Measurements from ENCODE around the gene PNPLA3. TPM values are rescaled to one million over a fixed set of nuclear protein-coding genes. Genes with fewer than 3 reads are reported as not detected.
A peak's percentile ranks its signal among the peaks of the same experiment; 100 is the strongest.

Gene PNPLA3
- total and polyA plus RNA-seq, 2 experiments from 2014 or later = 17.1 to 17.3 TPM

- Histone ChIP-seq H2AFZ (no peak overlapping the region), H3K9me3 (ENCODE audit: low read depth) (no peaks in the 10 kb centered on the region), H3K9me2 (replicated peaks; ENCODE audit: insufficient read depth) (no peaks in the 10 kb centered on the region), H3K79me2 (peaks cover 2% of the 10 kb centered on the region), H3K36me3 (replicated peaks; ENCODE audit: insufficient read depth, low read depth) (no peaks in the 10 kb centered on the region), H3K4me2 (no peak overlapping the region), H4K20me1 (ENCODE audit: insufficient read depth, poor library complexity, severe bottlenecking) (peaks cover 2% of the 10 kb centered on the region), H3K4me1 (ENCODE audit: insufficient read depth) (no peaks in the 10 kb centered on the region), H3K27me3 (no peaks in the 10 kb centered on the region), H3K27ac (no peak overlapping the region), H3K4me3 (no peak overlapping the region)
- WGBS (ENCODE audit: low lambda C conversion rate, missing lambda C conversion rate) = 97% methylated on average over 11 of the region's 11 CpGs
- no peak for TF ChIP-seq CTCF (IDR thresholded peaks at IDR 0.05; ENCODE audit: poor library complexity)
- no peak for TF ChIP-seq EZH2 (IDR thresholded peaks at IDR 0.05; ENCODE audit: borderline replicate concordance)
- TF ChIP-seq EZH2phosphoT487 (IDR thresholded peaks at IDR 0.05; ENCODE audit: low read depth, severe bottlenecking, unreplicated experiment) = no peak
- DNase-seq (ENCODE audit: low spot score) = no peak
Measured at GRCh38 chr22:43991316-43992020, 67.9 kb downstream of the PNPLA3 start.

DNA sequence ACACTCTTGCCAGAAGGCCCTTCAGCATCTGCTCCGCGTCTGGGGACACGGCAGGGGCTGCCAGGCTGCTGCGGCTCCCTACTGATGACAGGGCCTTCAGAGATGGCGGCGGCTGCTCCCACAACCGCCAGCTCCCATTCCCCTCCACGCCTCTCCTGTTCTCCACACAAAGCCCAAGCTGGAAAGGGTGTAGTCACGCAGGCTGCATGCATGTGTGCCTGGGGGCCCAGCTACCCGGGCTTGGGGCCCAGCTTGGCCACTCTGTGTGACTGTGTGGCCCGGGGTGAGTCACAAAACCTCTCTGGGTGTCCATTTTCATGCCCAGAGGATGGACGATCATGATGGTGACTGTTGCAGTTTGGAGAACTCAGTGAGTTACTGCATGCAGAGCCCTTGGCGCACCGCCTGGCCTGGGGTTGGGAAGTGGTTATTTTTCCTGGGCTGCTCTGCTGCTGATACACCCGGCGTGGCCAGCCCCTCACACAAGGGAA, 68.8 kb downstream of the PNPLA3 start:
- Histone ChIP-seq H4K20me1 (ENCODE audit: insufficient read depth, poor library complexity, severe bottlenecking) (peaks cover 2% of the 10 kb centered on the region), H3K9me3 (ENCODE audit: low read depth) (no peaks in the 10 kb centered on the region), H3K4me2 (no peak overlapping the region), H3K9me2 (replicated peaks; ENCODE audit: insufficient read depth) (no peaks in the 10 kb centered on the region), H3K79me2 (peaks cover 2% of the 10 kb centered on the region), H3K4me3 (no peak overlapping the region), H2AFZ (no peak overlapping the region), H3K36me3 (replicated peaks; ENCODE audit: insufficient read depth, low read depth) (no peaks in the 10 kb centered on the region), H3K27me3 (no peaks in the 10 kb centered on the region), H3K4me1 (ENCODE audit: insufficient read depth) (no peaks in the 10 kb centered on the region), H3K27ac (no peak overlapping the region)
- TF ChIP-seq EZH2 (IDR thresholded peaks at IDR 0.05; ENCODE audit: borderline replicate concordance) = no peak
- TF ChIP-seq EZH2phosphoT487 (IDR thresholded peaks at IDR 0.05; ENCODE audit: low read depth, severe bottlenecking, unreplicated experiment) = no peak
- no peak for TF ChIP-seq CTCF (IDR thresholded peaks at IDR 0.05; ENCODE audit: poor library complexity)
- no peak for DNase-seq (ENCODE audit: low spot score)
- 92% methylated on average over 16 of the region's 16 CpGs for WGBS (ENCODE audit: low lambda C conversion rate, missing lambda C conversion rate)

DNA sequence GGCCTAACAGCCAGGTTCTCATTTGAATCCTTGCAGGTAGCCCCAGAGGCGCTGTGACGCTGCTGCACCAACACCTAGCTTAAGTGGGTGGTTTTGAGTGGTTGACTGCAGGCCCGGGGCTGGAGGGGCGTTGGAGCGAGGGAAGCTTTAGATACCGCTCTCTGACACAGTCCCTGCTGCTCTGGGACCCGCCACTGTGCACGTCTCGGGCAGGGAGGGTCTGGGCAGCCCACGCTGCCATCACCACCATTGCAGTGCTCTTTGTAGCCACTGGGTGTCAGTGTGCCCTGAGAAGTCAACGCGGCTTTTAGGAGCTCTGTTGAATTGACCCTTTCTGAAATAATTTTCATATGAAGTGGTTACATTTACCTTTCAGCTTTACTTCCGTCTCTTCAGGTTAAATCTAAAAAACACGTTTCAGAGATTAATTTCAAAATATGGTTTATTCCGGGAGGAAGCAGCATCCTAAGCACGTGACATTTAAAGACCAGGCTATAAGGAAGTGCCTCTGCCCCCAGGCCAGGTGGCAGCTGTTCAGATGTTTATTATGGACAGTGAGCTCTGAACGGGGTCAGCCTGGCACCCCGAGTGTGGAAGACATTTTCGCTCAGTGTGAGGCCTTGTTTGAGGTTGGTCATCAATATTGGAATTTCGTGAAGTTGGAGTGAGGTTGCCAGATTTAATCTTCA, 69.6 kb downstream of the PNPLA3 start:
- H3K9me3 ChIP-seq (ENCODE audit: low read depth) = no peaks in the 10 kb centered on the region
- H3K9me2 ChIP-seq (replicated peaks; ENCODE audit: insufficient read depth) = no peaks in the 10 kb centered on the region
- no peaks in the 10 kb centered on the region for H3K36me3 ChIP-seq (replicated peaks; ENCODE audit: insufficient read depth, low read depth)
- H4K20me1 ChIP-seq (ENCODE audit: insufficient read depth, poor library complexity, severe bottlenecking) = peaks cover 2% of the 10 kb centered on the region
- no peak overlapping the region for H2AFZ ChIP-seq
- no peak overlapping the region for H3K27ac ChIP-seq
- peak; percentile 97 for TF ChIP-seq CTCF (IDR thresholded peaks at IDR 0.05; ENCODE audit: poor library complexity)
- TF ChIP-seq EZH2 (IDR thresholded peaks at IDR 0.05; ENCODE audit: borderline replicate concordance) = no peak
- WGBS (ENCODE audit: low lambda C conversion rate, missing lambda C conversion rate) = 32% methylated on average over 20 of the region's 20 CpGs
- H3K4me3 ChIP-seq = no peak overlapping the region
- H3K4me2 ChIP-seq = no peak overlapping the region
- no peaks in the 10 kb centered on the region for H3K27me3 ChIP-seq
- H3K79me2 ChIP-seq = peaks cover 2% of the 10 kb centered on the region
- DNase-seq (ENCODE audit: low spot score) = peak; percentile 75
- H3K4me1 ChIP-seq (ENCODE audit: insufficient read depth) = no peaks in the 10 kb centered on the region

Data from hepatocyte (in vitro differentiated cells).